Heart right ventricle (tissue), 16 donors: Measurements from ENCODE around the gene SLITRK2. TPM values are rescaled to one million over a fixed set of nuclear protein-coding genes. Genes with fewer than 3 reads are reported as not detected.

ENCODE experiments used
- ATAC-seq, 8 donors: fragments of 200-7000 bp; cut with Tn5 transposase; one replicate each; pipeline ENCODE4 v1.9.1; 2020; ENCODE audit warnings: mild to moderate bottlenecking in 8 of 8, moderate library complexity in 8 of 8, moderate number of reproducible peaks in 1 of 8
- DNase-seq, 2 donors: peaks; one replicate each; pipeline ENCODE4 v3.0.0-alpha.2; 2020
- H3K27ac ChIP-seq, 10 donors: fragments of 200-600 bp; sonication (generic) in 2 of 10; one replicate each; pipeline versions ENCODE4 v1.5.0 to v1.8.0; 2020 to 2022; ENCODE audit warnings: mild to moderate bottlenecking in 3 of 10
- H3K27me3 ChIP-seq, 7 donors: fragments of 200-600 bp; one replicate each; pipeline ENCODE4 v1.8.0; 2021 to 2022; ENCODE audit warnings: mild to moderate bottlenecking in 2 of 7
- H3K36me3 ChIP-seq, 9 donors: fragments of 200-600 bp; sonication (generic) in 1 of 9; one replicate each; pipeline versions ENCODE4 v1.5.0 to v1.8.0; 2020 to 2022; ENCODE audit warnings: mild to moderate bottlenecking in 2 of 9
- H3K4me1 ChIP-seq, 9 donors: fragments of 200-600 bp; sonication (generic) in 1 of 9; one replicate each; pipeline versions ENCODE4 v1.5.0 to v1.8.0; 2020 to 2022; ENCODE audit warnings: mild to moderate bottlenecking in 4 of 9
- H3K4me3 ChIP-seq, 10 donors: fragments of 200-600 bp; sonication (generic) in 2 of 10; one replicate each; pipeline versions ENCODE4 v1.5.0 to v1.8.0; 2020 to 2022; ENCODE audit warnings: mild to moderate bottlenecking in 7 of 10, moderate library complexity in 2 of 10
- H3K9me3 ChIP-seq, 11 donors: fragments of 200-600 bp in 10 of 11; sonication (generic) in 2 of 11; one replicate each; pipeline versions ENCODE4 v1.5.0 to v1.8.0; 2013 to 2022; ENCODE audit warnings: mild to moderate bottlenecking in 2 of 11, control low read depth in 1 of 11, moderate library complexity in 1 of 11
- WGBS, 2 donors: extraction: QIAGEN DNeasy Blood & Tissue Kit; methylation state at CpG; one replicate each; pipeline ENCODE4 v1.1.7; 2013; ENCODE audit warnings: inconsistent platforms in 1 of 2; 5-methylcytosine and 5-hydroxymethylcytosine counted together
- intact Hi-C, 10 donors: fragments of 100-400 bp; cut with DNase I; formaldehyde crosslinking; loops; one replicate each; pipeline versions ENCODE4 v1.11.1 to v1.14.2; 2022
- polyA plus RNA-seq, 2 donors: library from polyadenylated mRNA; stranded (reverse); fragments of 200-250 nt; gene quantifications; one replicate each; pipeline ENCODE4 v1.2.3, GENCODE V29; 2013
- total RNA-seq, 10 donors: library from RNA; stranded (reverse); fragmentation: NEBNext Ultra II Directional in 3 of 10; extraction: Animal tissue kit (Norgen Biotek cat#: 25700) in 3 of 10; gene quantifications; one replicate each; pipeline versions ENCODE4 v1.2.1 to v1.2.4, GENCODE V29; 2021 to 2023
- TF ChIP-seq, protein P1 (sequence below), 9 donors: fragments of 200-600 bp; sonication (generic) in 2 of 9; IDR thresholded peaks; one replicate each; pipeline versions ENCODE4 v1.5.0 to v1.8.0; 2021 to 2022; ENCODE audit warnings: antibody characterized with exemption in 9 of 9, mild to moderate bottlenecking in 5 of 9, moderate library complexity in 1 of 9
- donor health status: Arrhythmogenic right ventricular cardiomyopathy.
- donor health status: ischemic (EF 13 %, LVEDD 7.1; RV severe dilation, severe dysfunction).
- donor health status: healthy with polysubstance abuse.
- donor health status: DM: no; HTN: yes; CAD: no.
- donor health status: DM: no; HTN: no; CAD: no.
- donor health status: ischemic (EF 25% LVEDD 6.9; RV normal size, moderate dysfunction).
- donor health status: ischemic (EF 25% LVEDD 5.7; RV mildly dilated, moderate dysfunction).
- donor health status: healthy.
- donor health status: DM: yes; HTN: yes; CAD: no.
- donor health status: Ischemic cardiomyopathy.
- donor health status: ischemic (EF 35%, LVEDD 5.7; RV mildly dilated, moderate dysfunction).
- donor health status: nonischemic (EF 11% LVEDD 7.7; RV severe dilation, severe dysfunction).
- donor health status: DM: yes; HTN: yes; CAD: no.
- donor health status: PGD.
- donor health status: ischemic (EF 29% LVEDD 5.4; RV normal size, mild dysfunction).
- donor health status: nonischemic (EF 23%, LVEDD 6.1; RV moderate dilation, normal function).

SLITRK2 gene
- total and polyA plus RNA-seq, 12 donors: 0.04 to 0.37 (median 0.14) TPM; not detected in 2

DNA sequence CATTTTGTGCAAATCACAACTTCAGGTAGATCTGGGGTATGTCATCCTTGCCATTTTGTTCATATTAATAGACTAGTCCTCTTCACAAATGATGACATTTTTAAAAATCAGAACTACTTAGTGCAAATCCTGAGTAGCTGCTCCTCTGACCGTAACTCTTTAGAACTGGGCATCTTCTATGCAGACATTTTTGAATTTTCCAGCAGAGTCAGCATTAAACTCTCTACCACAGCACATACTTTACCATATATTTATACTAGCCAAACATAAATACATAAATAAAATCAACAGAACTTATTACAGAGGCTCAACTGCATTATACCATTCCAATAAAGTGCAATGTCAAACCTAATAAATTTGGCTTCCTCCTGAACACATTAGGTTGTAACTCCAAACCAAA, 4.5 kb upstream of the SLITRK2 start:
- no peaks in the 10 kb centered on the region for H3K4me1 ChIP-seq
- DNase-seq (no peak), ATAC-seq (no peak)
- no peak overlapping the region for H3K4me3 ChIP-seq
- peaks cover 0 to under 1% (median 0%) of the 10 kb centered on the region in 11 donors for H3K9me3 ChIP-seq
- H3K27ac ChIP-seq: no peak overlapping the region
- TF ChIP-seq, protein P1, sequence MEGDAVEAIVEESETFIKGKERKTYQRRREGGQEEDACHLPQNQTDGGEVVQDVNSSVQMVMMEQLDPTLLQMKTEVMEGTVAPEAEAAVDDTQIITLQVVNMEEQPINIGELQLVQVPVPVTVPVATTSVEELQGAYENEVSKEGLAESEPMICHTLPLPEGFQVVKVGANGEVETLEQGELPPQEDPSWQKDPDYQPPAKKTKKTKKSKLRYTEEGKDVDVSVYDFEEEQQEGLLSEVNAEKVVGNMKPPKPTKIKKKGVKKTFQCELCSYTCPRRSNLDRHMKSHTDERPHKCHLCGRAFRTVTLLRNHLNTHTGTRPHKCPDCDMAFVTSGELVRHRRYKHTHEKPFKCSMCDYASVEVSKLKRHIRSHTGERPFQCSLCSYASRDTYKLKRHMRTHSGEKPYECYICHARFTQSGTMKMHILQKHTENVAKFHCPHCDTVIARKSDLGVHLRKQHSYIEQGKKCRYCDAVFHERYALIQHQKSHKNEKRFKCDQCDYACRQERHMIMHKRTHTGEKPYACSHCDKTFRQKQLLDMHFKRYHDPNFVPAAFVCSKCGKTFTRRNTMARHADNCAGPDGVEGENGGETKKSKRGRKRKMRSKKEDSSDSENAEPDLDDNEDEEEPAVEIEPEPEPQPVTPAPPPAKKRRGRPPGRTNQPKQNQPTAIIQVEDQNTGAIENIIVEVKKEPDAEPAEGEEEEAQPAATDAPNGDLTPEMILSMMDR (IDR thresholded peaks at IDR 0.05): no peak
- 81 to 84% methylated on average over 1 of the region's 1 CpG for WGBS, 2 donors
- intact Hi-C loops: no loop called here
- H3K36me3 ChIP-seq: no peaks in the 10 kb centered on the region
- peaks cover 0 to 43% (median 7%) of the 10 kb centered on the region in 7 donors for H3K27me3 ChIP-seq

- H3K4me1 ChIP-seq: no peaks in the 10 kb centered on the region
- ATAC-seq (no peak), DNase-seq (no peak)
- peaks cover 0 to 72% (median 35%) of the 10 kb centered on the region in 7 donors for H3K27me3 ChIP-seq
- WGBS, 2 donors: 8 to 11% methylated on average over 20 of the region's 20 CpGs
- TF ChIP-seq, protein P1 (IDR thresholded peaks at IDR 0.05): no peak
- intact Hi-C loops: no loop called here
- peaks cover 0 to 4% (median 0%) of the 10 kb centered on the region in 11 donors for H3K9me3 ChIP-seq
- no peak overlapping the region for H3K27ac ChIP-seq
- no peaks in the 10 kb centered on the region for H3K36me3 ChIP-seq
- H3K4me3 ChIP-seq: peak overlapping the region in 1 of 10 donors; percentile 0
Observed at GRCh38 chrX:145816601-145817315, 871 bp upstream of the SLITRK2 start.

DNA sequence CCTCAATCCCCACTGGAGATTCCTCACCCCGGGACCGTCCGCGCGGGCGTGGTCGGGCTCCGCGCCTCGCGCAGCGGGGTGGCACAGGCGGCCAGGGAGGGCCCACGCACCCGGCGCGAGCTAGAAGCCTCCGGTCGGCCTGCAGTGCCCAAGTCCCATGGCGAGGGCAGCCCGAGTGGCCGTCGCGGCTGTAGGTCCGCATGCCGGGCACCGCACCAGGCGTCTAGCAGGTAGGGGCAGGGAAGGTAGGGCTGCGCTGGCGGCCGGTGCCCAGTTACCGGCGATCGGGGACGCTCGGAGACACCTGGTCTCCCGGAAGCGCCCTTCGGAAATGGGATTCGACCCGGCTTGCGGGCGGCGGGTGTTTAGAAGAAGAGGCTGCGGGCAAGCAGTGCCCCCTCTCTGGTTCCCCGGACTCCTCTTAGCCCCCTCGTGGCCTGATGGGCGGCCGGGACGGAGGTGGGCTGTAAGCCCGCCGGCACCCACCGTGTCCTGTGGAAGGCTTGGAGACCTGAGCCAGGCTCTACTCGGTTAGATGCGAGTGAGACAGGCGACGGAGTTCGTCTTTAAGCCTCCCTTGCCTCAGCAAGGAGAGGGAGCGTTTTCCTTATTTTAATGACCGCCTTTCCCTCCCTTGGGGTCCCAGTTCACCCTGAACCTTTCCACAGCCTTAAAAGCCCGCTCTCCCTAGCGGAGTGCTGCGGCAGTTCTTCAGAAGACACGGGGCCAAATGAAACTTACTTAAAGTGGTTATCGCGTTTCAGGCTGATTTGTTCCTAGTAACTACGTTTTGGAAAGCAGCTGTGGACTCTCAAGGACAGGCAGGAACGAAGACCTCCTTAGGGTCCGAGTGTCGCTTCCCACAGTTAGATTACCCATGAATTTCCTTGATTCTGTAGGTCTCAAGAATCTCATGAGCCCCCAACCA, 821 bp downstream of the SLITRK2 start:
- peak overlapping the region in 7 of 10 donors; percentile 14 to 32 (median 21) for H3K4me3 ChIP-seq

DNA sequence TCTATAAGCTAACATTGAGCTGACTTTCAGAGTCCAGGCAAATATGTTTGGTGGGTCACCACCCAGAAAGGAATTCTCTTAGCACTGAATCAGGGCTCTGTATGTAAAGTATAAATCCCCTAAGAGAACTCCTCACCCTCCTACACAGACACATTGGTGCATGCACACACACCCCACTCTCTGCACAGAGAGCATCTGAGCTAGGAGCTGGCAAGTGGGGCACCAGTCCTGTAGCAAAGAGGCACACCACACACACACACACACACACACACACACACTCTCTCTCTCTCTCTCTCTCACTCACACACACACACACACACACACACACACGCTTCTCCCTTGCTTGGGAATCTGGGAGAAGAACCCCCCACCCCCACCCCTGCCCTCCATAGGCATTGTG, 3.2 kb downstream of the SLITRK2 start:
- WGBS, 2 donors: 50% methylated on average over 1 of the region's 1 CpG; no CpG with 5 or more reads in 1 of the 2 donors

More for the DNA sequence above, 821 bp downstream of the SLITRK2 start:
- H3K27me3 ChIP-seq: peaks cover 0 to 85% (median 40%) of the 10 kb centered on the region in 7 donors
- no peak overlapping the region for H3K27ac ChIP-seq
- intact Hi-C loops: no loop called here
- ATAC-seq (peak in 1 of 8 donors; percentile 29), DNase-seq (no peak)
- H3K9me3 ChIP-seq: peaks cover 0 to 4% (median 0%) of the 10 kb centered on the region in 11 donors
- H3K36me3 ChIP-seq: no peaks in the 10 kb centered on the region
- TF ChIP-seq, protein P1 (IDR thresholded peaks at IDR 0.05): no peak
- H3K4me1 ChIP-seq: no peaks in the 10 kb centered on the region
- 2 to 5% methylated on average over 48 to 70 of the region's 70 CpGs for WGBS, 2 donors

More for the DNA sequence above, 3.2 kb downstream of the SLITRK2 start:
- ATAC-seq (no peak), DNase-seq (no peak)
- no peak overlapping the region for H3K27ac ChIP-seq
- no peak overlapping the region for H3K4me3 ChIP-seq
- H3K27me3 ChIP-seq: peaks cover 0 to 68% (median 38%) of the 10 kb centered on the region in 7 donors
- TF ChIP-seq, protein P1 (IDR thresholded peaks at IDR 0.05): no peak
- H3K36me3 ChIP-seq: no peaks in the 10 kb centered on the region
- intact Hi-C loops: no loop called here
- peaks cover 0 to 4% (median 0%) of the 10 kb centered on the region in 11 donors for H3K9me3 ChIP-seq
- H3K4me1 ChIP-seq: no peaks in the 10 kb centered on the region
